Ishikawa (cell line): ENCODE results near the gene RNF157.

Source experiments
- CEBPB ChIP-seq: IDR thresholded peaks from 2 replicates; pipeline ENCODE4 v1.6.1; 2012
- CREB1 ChIP-seq: IDR thresholded peaks from 2 replicates; pipeline ENCODE4 v1.6.1; 2012; ENCODE audit warnings: low read depth
- EGR1 ChIP-seq: IDR thresholded peaks from 2 replicates; pipeline ENCODE4 v1.6.1; 2012
- EP300 ChIP-seq: IDR thresholded peaks from 2 replicates; pipeline ENCODE4 v1.6.1; 2012; ENCODE audit warnings: borderline replicate concordance
- FOXM1 ChIP-seq: IDR thresholded peaks from 2 replicates; pipeline ENCODE4 v1.6.1; 2012; ENCODE audit warnings: low read depth, borderline replicate concordance
- MAX ChIP-seq: IDR thresholded peaks from 2 replicates; pipeline ENCODE4 v1.6.1; 2012
- NFIC ChIP-seq: IDR thresholded peaks from 2 replicates; pipeline ENCODE4 v1.6.1; 2012
- RAD21 ChIP-seq: IDR thresholded peaks from 2 replicates; pipeline ENCODE4 v1.6.1; 2012; ENCODE audit warnings: low read depth
- REST ChIP-seq: IDR thresholded peaks from 2 replicates; pipeline ENCODE4 v1.6.1; 2012; ENCODE audit warnings: low read depth, mild to moderate bottlenecking
- TAF1 ChIP-seq: IDR thresholded peaks from 2 replicates; pipeline ENCODE4 v1.6.1; 2012; ENCODE audit warnings: low read depth, mild to moderate bottlenecking
- TCF12 ChIP-seq: IDR thresholded peaks from 2 replicates; pipeline ENCODE4 v1.6.1; 2012; ENCODE audit warnings: low read depth
- TEAD4 ChIP-seq: IDR thresholded peaks from 2 replicates; pipeline ENCODE4 v1.6.1; 2012
- YY1 ChIP-seq: IDR thresholded peaks from 2 replicates; pipeline ENCODE4 v1.6.1; 2012; ENCODE audit warnings: low read depth
- ZBTB7A ChIP-seq: IDR thresholded peaks from 2 replicates; pipeline ENCODE4 v1.6.1; 2012; ENCODE audit warnings: low read depth

GRCh38 chr17:76279742-76280287 lies 39.5 kb upstream of the RNF157 start:
- TF ChIP-seq RAD21 (no peak), TAF1 (no peak), YY1 (no peak), EP300 (no peak), TEAD4 (no peak), CEBPB (no peak), ZBTB7A (no peak), FOXM1 (no peak), NFIC (no peak), EGR1 (no peak), REST (no peak; the same call in 1 of the 2 replicates), CREB1 (no peak), TCF12 (no peak), MAX (no peak)
